Endothelial cell (in vitro differentiated cells): ENCODE measurements around the gene SULT2B1. TPM values are rescaled to one million over a fixed set of nuclear protein-coding genes. Genes with fewer than 3 reads are reported as not detected.

Source experiments
- DNase-seq: peaks from one replicate; pipeline ENCODE4 v3.0.0; 2021; ENCODE audit warnings: low spot score
- H3K27ac Mint-ChIP-seq: one replicate; pipeline ENCODE4 v1.8.0; 2021; ENCODE audit warnings: mixed read lengths, inconsistent platforms; ENCODE audit not compliant: unreplicated experiment
- H3K27me3 Mint-ChIP-seq: one replicate; pipeline ENCODE4 v1.8.0; 2021; ENCODE audit warnings: mild to moderate bottlenecking, moderate library complexity, mixed read lengths, inconsistent platforms; ENCODE audit not compliant: unreplicated experiment
- H3K36me3 Mint-ChIP-seq: one replicate; pipeline ENCODE4 v1.8.0; 2021; ENCODE audit warnings: mild to moderate bottlenecking, low read depth, mixed read lengths, inconsistent platforms; ENCODE audit not compliant: unreplicated experiment
- H3K4me1 Mint-ChIP-seq: one replicate; pipeline ENCODE4 v1.8.0; 2021; ENCODE audit warnings: mild to moderate bottlenecking, mixed read lengths, inconsistent platforms; ENCODE audit not compliant: unreplicated experiment
- H3K4me3 Mint-ChIP-seq: one replicate; pipeline ENCODE4 v1.8.0; 2021; ENCODE audit warnings: mild to moderate bottlenecking, mixed read lengths, inconsistent platforms; ENCODE audit not compliant: unreplicated experiment
- H3K9me3 Mint-ChIP-seq: one replicate; pipeline ENCODE4 v1.8.0; 2021; ENCODE audit warnings: mixed read lengths, inconsistent platforms; ENCODE audit not compliant: unreplicated experiment
- CTCF ChIP-seq: fragments of 200-600 bp; sonication (generic); IDR thresholded peaks from one replicate; pipeline ENCODE4 v1.5.0; 2021; ENCODE audit warnings: antibody characterized with exemption; ENCODE audit not compliant: unreplicated experiment
- total RNA-seq: library from RNA; stranded (reverse); fragmentation: NEBNext Ultra II Directional; extraction: Animal tissue kit (Norgen Biotek cat#: 25700); gene quantifications from one replicate; pipeline ENCODE4 v1.2.1, GENCODE V29; 2021; ENCODE audit not compliant: unreplicated experiment

The SULT2B1 gene
- total RNA-seq, 1 donor from 2014 or later = 0.62 TPM

DNA sequence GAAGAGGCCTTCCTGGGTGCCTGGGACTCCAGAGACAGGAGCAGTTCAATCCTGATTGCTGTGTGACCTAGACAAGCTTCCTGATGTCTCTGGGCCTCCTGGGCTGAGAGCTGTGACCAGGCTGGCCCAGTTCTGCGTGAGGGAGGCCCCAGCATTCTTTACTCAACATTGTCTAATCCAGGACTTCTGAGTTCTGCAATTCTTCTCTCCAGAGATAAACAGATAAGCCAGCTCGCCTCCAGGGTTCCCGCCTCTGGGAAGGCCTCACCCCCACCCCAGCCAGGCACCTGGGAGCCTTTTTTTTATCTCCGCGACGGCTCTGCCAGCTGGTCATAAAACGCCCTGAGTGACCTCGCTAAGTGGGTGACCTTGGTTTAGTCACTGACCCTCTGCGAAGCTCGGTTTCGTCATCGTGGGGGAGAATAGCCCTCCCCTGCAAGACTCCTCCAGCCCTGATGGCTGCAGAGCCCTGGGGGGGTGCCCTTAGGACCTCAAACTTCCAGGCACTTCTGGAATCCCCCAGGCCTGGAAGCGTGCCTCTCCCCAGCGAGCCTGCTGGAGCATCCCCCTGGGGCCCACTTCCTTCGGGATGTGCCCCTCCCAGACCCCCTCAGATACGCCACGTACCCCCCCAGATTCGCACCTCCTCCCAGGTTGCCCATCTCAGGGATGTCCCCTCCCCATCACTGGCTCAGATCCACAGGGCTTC, 1.9 kb downstream of the SULT2B1 start:
- Mint-ChIP-seq H3K27me3 (peaks cover 7% of the 10 kb centered on the region), H3K4me3 (no peak overlapping the region), H3K36me3 (no peaks in the 10 kb centered on the region), H3K27ac (no peak overlapping the region), H3K4me1 (no peaks in the 10 kb centered on the region), H3K9me3 (no peaks in the 10 kb centered on the region)
- no peak for TF ChIP-seq CTCF
- DNase-seq = no peak

- H3K4me3 Mint-ChIP-seq = no peak overlapping the region
These were observed 2.6 kb downstream of the SULT2B1 start for GRCh38 chr19:48554385-48555091.

DNA sequence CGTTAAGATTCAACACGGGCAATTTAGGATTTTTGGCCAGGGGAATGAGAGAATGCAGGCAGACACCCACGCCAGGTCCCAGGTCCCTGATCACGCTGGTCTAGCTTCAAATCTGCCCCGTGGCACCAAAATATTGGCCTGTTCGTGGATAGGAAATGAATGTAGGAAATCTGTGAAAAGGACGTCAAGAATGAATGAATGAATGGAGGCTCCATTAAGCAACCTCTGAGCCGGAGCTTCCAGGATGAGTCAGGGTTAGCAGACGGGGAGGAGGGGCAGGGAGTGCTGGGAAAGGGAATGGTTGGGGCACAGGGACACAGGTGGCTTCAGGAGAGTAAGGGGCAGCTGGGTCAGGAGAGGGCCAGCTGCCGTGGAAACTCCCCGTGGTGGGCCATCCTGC, 4.2 kb downstream of the SULT2B1 start:
- Mint-ChIP-seq H3K9me3 (no peaks in the 10 kb centered on the region), H3K36me3 (no peaks in the 10 kb centered on the region), H3K4me1 (no peaks in the 10 kb centered on the region), H3K4me3 (no peak overlapping the region), H3K27me3 (peaks cover 6% of the 10 kb centered on the region), H3K27ac (no peak overlapping the region)
- no peak for DNase-seq
- no peak for TF ChIP-seq CTCF

More at GRCh38 chr19:48554385-48555091, 2.6 kb downstream of the SULT2B1 start:
- no peaks in the 10 kb centered on the region for H3K4me1 Mint-ChIP-seq
- H3K27ac Mint-ChIP-seq = no peak overlapping the region
- H3K9me3 Mint-ChIP-seq = no peaks in the 10 kb centered on the region
- H3K27me3 Mint-ChIP-seq = peaks cover 7% of the 10 kb centered on the region
- no peak for DNase-seq
- TF ChIP-seq CTCF = no peak
- H3K36me3 Mint-ChIP-seq = no peaks in the 10 kb centered on the region

GRCh38 chr19:48556825-48557224, 4.9 kb downstream of the SULT2B1 start:
- no peak overlapping the region for H3K27ac Mint-ChIP-seq
- no peak for DNase-seq
- TF ChIP-seq CTCF = no peak
- H3K4me1 Mint-ChIP-seq = no peaks in the 10 kb centered on the region
- peaks cover 3% of the 10 kb centered on the region for H3K27me3 Mint-ChIP-seq
- no peaks in the 10 kb centered on the region for H3K9me3 Mint-ChIP-seq
- no peaks in the 10 kb centered on the region for H3K36me3 Mint-ChIP-seq
- H3K4me3 Mint-ChIP-seq = no peak overlapping the region
